Endometrial microvascular endothelial cells (primary cell): ENCODE measurements around the gene LY6G5C. TPM values are rescaled to one million over a fixed set of nuclear protein-coding genes. Genes with fewer than 3 reads are reported as not detected.
"Not testable (repeated sequence)": the region's sequence is repeated elsewhere in the genome, so short reads cannot be mapped to it uniquely, and the experiment has no call there.

Experiments used
- in situ Hi-C: cut with HindIII; loops from 2 replicates; pipeline ENCODE4 v1.10.0; 2017; ENCODE audit warnings: low sequenced_read_pairs, low pct_unique_long_range_greater_than_20kb; ENCODE audit errors: inconsistent ontology term
- total RNA-seq: library from RNA; depleted of rRNA; stranded (reverse); fragments of >200 nt; gene quantifications from one replicate; pipeline ENCODE4 v1.2.3, GENCODE V29; 2015; ENCODE audit errors: inconsistent ontology term

LY6G5C gene
- total RNA-seq, 1 donor from 2014 or later = 0.93 TPM

DNA sequence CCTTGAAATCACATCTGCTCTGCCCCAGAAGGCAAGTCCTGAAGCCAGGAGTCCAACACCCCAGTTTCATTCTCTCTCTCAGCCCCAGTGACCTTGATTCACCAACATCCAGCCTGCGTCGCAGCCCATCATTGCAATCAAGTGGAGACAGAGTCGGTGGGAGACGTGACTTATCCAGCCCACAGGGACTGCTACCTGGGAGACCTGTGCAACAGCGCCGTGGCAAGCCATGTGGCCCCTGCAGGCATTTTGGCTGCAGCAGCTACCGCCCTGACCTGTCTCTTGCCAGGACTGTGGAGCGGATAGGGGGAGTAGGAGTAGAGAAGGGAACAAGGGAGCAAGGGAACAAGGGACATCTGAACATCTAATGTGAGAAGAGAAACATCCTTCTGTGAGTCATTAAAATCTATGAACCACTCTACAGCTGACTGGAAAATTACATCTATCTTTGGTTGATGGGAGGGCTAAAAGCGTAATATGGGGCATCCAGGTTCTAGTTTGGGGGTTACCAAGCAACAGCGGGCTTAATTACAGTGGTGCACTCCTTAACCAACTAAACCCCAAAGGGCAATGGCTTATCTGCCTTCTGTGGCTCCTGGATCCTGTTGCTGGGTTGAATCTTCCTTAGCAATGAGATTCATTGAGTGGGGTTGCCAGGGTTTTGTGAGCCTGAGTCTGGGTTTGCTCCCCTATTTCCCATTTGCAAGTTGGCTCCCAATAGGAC lies 36.8 kb upstream of the LY6G5C start:
- in situ Hi-C loops = no loop called here

DNA sequence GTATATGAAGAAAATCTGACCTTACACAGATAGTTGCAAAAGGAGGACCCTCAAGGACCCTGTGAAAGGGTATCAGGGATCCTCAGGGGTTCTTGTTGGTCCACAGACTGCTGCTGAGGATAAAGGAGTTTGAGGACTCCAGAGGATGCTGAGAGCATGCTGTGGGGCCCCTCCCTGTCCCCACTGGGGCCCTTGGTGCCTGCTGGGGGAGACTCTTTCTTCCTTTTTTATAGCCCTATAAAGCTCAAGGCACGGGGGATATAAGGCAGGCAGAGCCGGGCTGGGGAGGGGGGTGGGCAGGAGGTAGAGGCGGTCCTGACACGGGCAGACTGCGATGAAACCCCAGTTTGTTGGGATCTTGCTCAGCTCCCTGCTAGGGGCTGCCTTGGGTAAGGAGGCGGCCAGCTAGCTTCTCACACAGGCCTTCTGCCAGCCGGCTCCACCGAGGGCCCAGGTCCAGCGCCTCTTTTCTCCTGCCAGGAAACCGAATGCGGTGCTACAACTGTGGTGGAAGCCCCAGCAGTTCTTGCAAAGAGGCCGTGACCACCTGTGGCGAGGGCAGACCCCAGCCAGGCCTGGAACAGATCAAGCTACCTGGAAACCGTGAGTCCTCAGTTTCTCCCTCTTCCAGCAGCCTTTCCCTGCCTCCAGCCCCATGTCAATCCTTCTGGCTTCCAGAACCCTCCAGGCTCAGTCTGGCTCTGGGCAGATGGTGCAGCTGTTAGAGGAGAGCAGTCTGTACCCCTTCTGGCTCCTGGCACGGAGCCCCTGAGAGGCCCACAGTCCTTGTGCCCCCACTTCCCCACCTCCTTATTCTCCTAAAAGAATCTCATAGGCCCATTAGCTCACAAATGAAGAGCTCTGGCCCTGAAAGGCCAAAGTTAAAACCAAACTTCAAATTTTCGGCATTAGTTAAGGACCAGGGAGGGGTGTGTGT lies 34.4 kb upstream of the LY6G5C start, which contains the start of gene LY6G6D:
Gene LY6G6D, plus strand, starts transcription at position 327 of the 937 bp plus-strand sequence. Its CDS starts 8 bp downstream, at position 335.
- in situ Hi-C loops = no loop called here

DNA sequence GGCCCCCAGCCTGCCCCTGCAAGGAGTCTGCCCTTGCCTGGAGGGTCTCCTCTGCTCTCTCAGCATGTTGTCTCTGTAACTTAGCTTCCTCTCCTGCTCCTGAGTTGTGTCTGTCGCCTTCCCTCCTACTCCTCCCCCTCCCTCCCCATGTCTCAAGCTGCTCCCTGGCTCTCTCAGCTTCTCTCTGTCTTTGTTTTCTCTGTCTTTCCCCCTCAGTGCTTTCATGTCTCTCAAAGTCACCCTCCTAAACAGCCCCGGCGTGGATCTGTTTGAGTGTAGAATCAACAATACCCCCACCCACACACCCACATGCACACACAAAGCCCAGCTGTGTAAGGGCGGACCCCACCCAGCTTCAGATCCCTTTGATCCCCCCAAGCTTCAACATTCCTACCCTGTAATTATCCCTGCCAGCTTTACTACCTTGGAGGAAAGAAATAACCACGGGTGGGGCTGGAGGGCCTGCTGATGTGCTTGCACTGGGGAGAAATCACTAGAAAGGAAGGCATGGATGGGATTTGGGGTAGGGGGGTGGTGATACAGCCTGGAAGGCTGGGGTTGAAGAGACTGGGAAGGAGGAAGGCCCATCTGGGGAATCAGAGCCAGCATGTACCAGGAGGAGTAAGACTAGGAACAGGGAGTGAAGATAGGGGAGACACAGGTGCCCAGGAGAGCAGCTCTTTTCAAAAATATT lies 33.3 kb upstream of the LY6G5C start:
- in situ Hi-C loops = no loop called here

DNA sequence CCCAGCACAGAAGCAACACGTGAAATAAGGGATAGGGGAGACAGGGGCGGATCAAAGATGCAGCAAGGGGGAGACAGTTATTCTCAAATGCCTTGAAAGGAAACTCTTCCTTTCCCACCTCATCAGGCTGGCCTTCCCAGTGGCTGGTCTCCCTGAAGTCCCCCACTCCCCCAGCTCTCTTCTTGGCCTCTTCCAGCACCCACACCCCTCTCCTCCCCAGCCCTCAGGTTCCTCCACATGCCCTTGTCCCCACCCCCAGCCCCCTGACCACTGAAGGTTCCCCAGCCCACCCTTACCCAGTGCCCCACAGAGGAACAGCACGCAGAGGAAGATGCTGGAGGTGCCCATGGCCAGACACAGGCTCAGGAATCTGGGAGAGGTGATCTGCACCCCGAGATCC lies 32.6 kb upstream of the LY6G5C start:
- in situ Hi-C loops = no loop called here

DNA sequence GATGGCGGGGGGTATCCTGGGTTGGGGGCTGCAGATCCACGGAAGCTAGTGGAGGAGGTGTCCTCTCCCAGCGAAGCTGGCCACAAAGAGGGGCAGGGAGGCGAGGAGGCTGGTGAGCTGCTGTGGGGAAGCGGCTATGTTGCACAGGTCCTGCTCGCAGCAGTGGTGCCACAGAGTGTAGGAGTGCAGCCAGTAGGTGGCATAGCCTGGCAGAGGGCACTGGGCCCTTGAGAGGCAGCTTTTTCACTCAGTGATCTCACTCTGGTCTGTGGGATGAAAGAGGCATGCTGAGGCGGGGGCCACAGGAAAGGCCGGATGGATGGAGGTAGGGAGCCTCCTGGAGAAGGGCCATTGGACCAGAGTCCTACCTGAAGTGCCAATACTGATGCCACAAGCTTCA lies 31.4 kb upstream of the LY6G5C start:
- in situ Hi-C loops = no loop called here

DNA sequence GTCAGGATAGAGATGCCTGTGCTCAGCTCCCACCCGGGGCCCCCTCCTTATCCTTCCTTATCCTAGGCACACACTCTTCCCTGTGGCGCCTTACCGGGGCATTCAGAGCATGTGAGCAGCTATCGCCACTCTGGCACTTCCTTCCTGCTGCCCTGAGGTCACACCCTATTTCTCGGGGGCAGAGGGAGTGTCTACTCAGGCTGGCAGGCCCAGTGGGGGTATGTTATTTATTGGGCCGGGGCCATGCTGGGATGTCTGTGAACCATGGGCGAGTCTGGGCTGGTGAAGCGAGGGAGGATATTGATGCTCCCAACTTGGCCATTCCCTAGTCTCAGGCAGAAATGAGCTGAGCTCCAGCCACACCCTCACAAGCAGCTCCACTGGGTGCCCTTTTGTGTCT lies 30.4 kb upstream of the LY6G5C start:
- in situ Hi-C loops = no loop called here

DNA sequence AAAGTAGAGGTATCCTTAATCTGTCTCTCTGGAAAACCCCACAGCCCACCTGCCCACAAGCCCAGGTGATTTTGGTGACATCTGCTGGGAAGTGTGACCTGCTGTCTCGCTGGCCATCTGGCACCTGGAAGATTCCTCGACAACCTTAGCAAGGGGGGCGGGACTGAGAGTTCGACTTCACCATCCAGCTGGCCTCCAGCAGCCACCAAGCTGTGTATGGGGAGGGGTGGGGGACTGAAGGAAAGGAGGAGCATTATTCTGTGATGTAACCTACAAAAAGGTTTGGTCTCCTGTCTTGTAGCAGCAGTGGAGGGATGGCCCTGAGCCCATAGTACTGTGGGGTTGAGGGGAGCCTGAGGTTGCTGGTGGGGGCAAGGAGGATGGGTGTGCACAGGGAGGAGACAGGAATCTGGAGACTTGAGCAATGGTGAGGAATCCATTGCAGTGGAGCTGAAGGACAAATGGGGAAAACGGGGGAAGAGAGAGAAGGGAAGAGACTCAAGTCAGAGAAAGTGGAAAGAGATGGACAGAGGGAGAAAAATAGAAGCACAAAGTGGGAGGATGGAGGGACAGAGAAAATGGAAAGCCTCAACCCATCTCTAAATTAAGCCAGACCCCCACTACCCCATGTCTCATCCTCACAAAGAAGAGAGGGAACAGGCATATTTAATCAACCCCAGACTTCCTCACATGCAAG lies 29.8 kb upstream of the LY6G5C start:
- in situ Hi-C loops = no loop called here

DNA sequence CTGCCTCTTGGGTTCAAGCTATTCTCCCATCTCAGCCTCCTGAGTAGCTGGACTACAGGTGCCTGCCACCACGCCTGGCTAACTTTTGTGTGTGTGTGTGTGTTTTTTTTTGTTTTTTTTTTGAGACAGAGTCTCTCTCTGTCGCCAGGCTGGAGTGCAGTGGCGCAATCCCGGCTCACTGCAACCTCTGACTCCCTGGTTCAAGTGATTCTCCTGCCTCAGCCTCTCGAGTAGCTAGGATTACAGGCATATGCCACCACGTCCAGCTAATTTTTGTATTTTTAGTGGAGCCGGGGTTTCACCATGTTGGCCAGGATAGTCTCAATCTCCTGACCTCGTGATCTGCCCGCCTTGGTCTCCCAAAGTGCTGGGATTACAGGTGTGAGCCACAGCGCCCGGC lies 28.3 kb upstream of the LY6G5C start:
- in situ Hi-C loops = not testable (repeated sequence)

DNA sequence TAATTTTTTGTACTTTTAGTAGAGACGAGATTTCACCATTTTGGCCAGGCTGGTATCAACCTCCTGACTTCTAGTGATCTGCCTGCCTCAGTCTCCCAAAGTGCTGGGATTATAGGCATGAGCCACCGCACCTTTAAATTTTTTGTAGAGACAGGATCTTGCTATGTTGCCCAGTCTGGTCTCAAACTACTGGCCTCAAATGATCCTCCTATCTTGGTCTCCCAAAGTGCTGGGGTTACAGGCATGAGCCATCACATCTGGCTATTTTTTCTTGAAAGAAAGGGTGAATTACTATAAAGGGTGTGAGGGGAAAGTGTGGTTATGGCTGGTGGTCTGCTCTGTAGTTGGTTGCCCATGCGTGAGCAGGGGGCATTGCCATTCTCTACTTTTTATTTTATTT lies 27.4 kb upstream of the LY6G5C start:
- in situ Hi-C loops = no loop called here

DNA sequence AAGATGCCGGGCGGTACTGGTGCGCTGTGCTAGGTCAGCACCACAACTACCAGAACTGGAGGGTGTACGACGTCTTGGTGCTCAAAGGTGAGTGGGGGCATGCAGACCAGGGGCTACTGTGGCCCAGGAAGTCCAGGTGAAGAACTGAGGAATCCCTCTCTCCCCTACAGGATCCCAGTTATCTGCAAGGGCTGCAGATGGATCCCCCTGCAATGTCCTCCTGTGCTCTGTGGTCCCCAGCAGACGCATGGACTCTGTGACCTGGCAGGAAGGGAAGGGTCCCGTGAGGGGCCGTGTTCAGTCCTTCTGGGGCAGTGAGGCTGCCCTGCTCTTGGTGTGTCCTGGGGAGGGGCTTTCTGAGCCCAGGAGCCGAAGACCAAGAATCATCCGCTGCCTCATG lies 26.8 kb upstream of the LY6G5C start:
- in situ Hi-C loops = no loop called here

DNA sequence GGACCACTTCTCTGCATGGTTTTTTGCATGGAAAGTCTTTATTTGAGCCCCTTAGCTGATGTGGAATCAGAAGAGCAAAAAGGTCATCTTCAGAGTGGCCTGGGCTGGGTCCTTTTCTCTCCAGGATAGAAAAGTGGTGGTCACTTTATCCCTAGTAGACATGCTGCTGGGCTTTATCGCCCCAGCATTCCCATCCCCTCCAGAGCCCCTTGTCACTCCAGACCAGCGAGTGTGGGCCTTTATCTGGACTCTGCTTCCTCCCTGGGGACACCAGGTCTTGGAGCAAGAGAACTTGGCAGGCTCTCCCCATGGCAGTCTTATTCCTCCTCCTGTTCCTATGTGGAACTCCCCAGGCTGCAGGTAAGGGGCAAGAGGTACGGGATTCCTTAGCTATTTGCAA lies 25.7 kb upstream of the LY6G5C start, which contains the start of gene LY6G6F:
Gene LY6G6F, plus strand, starts transcription at position 268 of the 400 bp plus-strand sequence. Its CDS starts 41 bp downstream, at position 309.
- in situ Hi-C loops = no loop called here

DNA sequence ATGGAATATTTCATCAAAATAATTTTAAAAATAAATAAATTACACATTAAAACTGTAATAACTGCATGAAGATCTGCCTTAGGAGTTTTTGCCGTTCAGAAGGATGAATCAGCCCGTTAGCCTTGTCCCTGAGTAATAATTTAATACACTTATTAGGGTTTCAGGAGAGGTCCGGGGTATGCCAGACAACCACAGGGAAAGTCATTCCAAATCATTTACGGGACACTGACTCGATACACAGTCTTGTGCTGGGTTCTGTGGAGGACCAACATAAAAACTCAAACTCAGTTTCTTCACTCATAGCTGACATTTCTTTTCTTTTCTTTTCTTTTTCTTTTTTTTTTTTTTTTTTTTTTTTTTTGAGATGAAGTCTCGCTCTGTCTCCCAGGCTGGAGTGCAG lies 25.1 kb upstream of the LY6G5C start:
- in situ Hi-C loops = no loop called here

DNA sequence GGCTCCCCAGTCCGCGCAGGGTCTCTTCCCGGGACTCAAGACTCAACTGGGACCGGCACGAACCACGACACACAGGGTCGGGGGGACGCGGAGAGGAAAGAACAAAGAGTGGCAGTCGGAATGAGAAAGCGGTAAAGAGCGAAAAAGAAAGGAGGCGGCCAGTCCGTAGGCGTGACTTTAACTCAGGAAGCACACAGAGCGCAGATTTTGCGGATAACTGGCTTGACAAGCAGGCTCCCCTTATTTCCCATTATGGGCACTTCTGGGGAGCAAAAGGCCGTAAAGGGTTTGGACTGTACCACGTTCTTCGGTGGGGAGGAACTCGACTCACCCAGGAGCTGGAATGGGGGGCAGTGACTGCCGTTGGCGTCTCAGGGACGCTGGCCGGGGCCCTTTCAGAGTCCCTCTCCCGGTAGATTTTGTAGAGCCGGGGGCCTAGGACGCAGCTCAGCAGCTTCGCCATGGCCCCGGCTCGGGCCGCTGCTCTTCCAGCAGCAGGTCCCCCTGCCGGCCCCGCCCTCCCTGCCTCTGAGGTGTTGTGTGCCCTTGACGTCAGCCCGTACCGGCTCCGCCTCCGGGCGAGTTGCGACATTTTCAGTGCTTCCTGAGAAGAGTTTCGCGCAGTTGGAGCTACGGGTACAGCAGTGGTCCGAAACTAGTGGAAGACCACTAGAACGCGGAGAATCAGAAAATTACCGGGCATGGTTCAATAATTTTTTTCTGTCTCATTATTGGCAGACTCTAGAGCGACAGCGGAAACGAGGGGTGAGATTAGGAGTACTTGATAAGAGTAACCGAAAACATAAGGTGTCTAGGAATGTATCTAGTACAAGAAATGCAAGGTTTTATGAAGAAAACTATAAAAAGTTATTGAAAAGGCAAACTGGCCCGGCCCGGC lies 22.2 kb upstream of the LY6G5C start, which contains the start of gene ABHD16A:
Gene ABHD16A, minus strand, starts transcription at position 506 of the 898 bp plus-strand sequence. Its CDS starts 43 bp downstream, at position 463.
- in situ Hi-C loops = no loop called here

DNA sequence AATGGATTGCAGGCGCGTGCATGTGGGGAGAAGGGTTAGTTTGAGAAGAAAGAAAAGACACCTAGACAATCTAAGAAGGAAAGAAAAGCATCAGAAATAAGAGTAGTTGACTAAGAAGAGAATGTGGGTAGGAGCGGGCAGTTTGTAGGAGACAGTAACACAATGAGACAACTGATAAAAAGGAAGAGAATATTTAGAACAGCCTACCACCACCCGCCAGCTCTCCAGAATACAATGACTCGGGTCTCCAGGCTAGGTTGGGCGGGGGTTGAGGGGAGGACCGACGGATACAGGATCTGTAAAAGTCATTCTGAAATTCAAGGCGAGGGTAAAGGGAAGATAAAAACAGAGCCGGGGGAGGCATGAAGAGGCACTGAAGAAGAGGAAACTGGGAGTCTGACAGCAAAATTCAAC lies 21.5 kb upstream of the LY6G5C start:
- in situ Hi-C loops = no loop called here

DNA sequence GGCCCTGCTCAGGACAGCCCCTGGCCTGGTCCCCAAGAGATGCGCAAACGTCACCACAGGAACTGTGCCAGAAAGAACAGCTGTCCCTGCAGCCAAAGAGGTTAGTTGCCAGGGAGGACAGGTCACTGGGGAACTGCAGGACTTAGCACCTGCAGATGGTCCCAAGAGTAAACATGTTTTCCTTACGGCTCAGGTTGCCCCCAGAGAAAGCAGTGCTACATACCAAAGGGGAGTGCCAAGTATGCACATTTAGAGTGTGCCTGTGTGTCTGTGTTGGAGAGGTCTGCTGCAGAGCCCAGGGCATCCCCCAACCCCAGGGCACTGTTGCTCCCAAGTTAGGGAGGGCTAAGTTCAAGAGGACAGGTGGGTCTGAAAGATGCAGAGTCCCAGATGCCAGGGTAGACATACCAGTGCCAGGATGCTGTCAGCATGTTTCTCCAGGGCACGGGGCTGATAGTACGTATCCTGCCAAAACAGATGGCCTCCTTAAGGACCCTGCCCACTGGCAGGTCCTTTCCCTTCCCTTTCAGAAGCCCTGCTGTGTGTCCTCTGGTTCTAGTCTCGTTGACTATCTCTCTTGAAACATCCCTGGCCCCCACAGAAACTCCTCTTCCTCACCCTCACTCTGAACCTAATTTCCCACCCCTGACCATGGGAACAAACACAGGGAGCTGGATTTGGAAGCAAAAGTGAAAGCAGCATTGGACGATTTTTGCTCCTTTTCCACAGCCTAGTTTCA lies 21.0 kb upstream of the LY6G5C start:
- in situ Hi-C loops = no loop called here

DNA sequence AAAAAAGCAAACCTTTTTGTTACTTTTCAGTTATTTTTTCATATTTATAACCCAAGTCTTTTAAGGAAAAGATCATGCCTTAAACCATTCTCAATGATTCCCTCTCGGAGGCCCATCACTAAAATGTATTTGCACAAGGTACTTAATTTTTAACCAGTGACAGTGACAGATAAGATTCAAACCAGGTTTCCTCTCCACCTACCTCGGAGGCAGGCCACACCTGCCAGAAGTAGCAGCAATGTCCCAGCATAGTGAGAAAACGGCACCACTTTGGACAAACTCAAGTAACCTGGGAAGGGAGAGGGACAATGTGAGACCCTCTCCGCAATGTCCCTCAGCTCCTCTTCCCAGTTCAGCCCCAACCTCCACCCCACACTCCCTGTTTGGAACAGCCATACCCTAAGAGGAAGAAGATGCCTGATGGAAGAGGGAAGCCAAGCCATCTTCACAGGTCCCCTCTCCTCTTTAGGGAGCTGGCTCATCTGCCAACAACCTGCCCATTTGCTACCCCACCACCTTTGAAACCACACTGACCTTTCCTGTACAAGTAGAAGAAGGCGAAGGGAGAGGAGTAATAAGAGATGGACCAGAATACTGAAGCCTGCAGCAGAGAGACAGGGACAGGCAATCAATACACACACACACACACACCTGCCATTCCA lies 20.0 kb upstream of the LY6G5C start:
- in situ Hi-C loops = no loop called here

DNA sequence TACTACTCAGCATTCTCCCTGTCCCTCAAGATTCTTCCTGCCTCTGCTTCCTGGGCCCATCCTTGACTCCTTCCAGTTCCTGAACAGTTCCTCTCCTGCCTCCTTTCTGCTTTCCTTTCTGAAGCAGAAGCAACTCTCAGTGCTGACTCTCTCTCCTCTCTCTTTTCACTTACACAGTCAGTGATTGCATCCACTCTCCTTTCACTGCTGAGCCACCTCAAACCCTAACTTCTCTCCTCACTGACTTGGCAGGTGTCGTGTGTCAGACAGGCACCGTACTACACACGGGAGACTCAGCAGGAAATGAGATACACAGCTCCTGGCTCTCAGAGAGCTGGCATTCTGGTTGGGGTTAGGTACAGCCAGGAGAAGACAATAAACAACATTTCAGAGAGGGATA lies 16.7 kb upstream of the LY6G5C start:
- in situ Hi-C loops = no loop called here
